Hepatocyte (in vitro differentiated cells): Measurements from ENCODE around the gene FBLN2. TPM values are rescaled to one million over a fixed set of nuclear protein-coding genes. Genes with fewer than 3 reads are reported as not detected.

Experiments used
- DNase-seq: peaks from one replicate; pipeline ENCODE4 v3.0.0-alpha.2; 2016; ENCODE audit warnings: low spot score
- H2AFZ ChIP-seq: fragments of 200-600 bp; sonication (generic); 2 replicates; pipeline ENCODE4 v1.6.0; 2016; ENCODE audit warnings: antibody characterized with exemption, mild to moderate bottlenecking
- H3K27ac ChIP-seq: fragments of 200-600 bp; sonication (generic); 2 replicates; pipeline ENCODE4 v1.5.1; 2016; ENCODE audit warnings: mild to moderate bottlenecking
- H3K27me3 ChIP-seq: fragments of 200-600 bp; sonication (generic); 2 replicates; pipeline ENCODE4 v1.6.1; 2016
- H3K36me3 ChIP-seq: fragments of 200-600 bp; sonication (generic); replicated peaks from 2 replicates; pipeline ENCODE4 v1.5.1; 2016; ENCODE audit warnings: low read depth; ENCODE audit not compliant: insufficient read depth
- H3K4me1 ChIP-seq: fragments of 200-600 bp; sonication (generic); 2 replicates; pipeline ENCODE4 v1.5.1; 2016; ENCODE audit warnings: mild to moderate bottlenecking, moderate library complexity; ENCODE audit not compliant: insufficient read depth
- H3K4me2 ChIP-seq: fragments of 200-600 bp; sonication (generic); 2 replicates; pipeline ENCODE4 v1.6.0; 2016
- H3K4me3 ChIP-seq: fragments of 200-600 bp; sonication (generic); 2 replicates; pipeline ENCODE4 v1.5.1; 2016; ENCODE audit warnings: mild to moderate bottlenecking
- H3K79me2 ChIP-seq: fragments of 200-600 bp; sonication (generic); 2 replicates; pipeline ENCODE4 v1.6.0; 2017; ENCODE audit warnings: mild to moderate bottlenecking
- H3K9me2 ChIP-seq: fragments of 200-600 bp; sonication (generic); replicated peaks from 2 replicates; pipeline ENCODE4 v1.6.0; 2017; ENCODE audit warnings: mild to moderate bottlenecking; ENCODE audit not compliant: insufficient read depth
- H3K9me3 ChIP-seq: fragments of 200-600 bp; sonication (generic); 2 replicates; pipeline ENCODE4 v1.5.1; 2016; ENCODE audit warnings: low read depth, mild to moderate bottlenecking
- H4K20me1 ChIP-seq: fragments of 200-600 bp; sonication (generic); 2 replicates; pipeline ENCODE4 v1.6.0; 2016; ENCODE audit warnings: mild to moderate bottlenecking; ENCODE audit not compliant: insufficient read depth, poor library complexity, severe bottlenecking
- CTCF ChIP-seq: fragments of 200-600 bp; sonication (generic); IDR thresholded peaks from 2 replicates; pipeline ENCODE4 v1.5.1; 2016; ENCODE audit warnings: antibody characterized with exemption, mild to moderate bottlenecking; ENCODE audit not compliant: poor library complexity
- EZH2 ChIP-seq: fragments of 200-600 bp; sonication (generic); IDR thresholded peaks from 2 replicates; pipeline ENCODE4 v1.6.1; 2016; ENCODE audit warnings: antibody characterized with exemption, mild to moderate bottlenecking, borderline replicate concordance
- EZH2phosphoT487 ChIP-seq: fragments of 200-600 bp; sonication (generic); IDR thresholded peaks from one replicate; pipeline ENCODE4 v1.6.1; 2018; ENCODE audit warnings: antibody characterized with exemption, mild to moderate bottlenecking, low read depth, moderate library complexity; ENCODE audit not compliant: unreplicated experiment, severe bottlenecking
- WGBS: methylation state at CpG from one replicate; pipeline ENCODE4 v1.1.6; 2016; ENCODE audit warnings: low lambda C conversion rate; ENCODE audit errors: missing lambda C conversion rate; 5-methylcytosine and 5-hydroxymethylcytosine counted together
- polyA plus RNA-seq: library from polyadenylated mRNA; unstranded; fragments of >200 nt; fragmentation: Nextera tagmentation; extraction: Ambion mirVana; gene quantifications from 2 replicates; pipeline ENCODE4 v1.2.1, GENCODE V29; 2016
- total RNA-seq: library from RNA; depleted of rRNA; stranded (reverse); fragments of >200 nt; gene quantifications from 2 replicates; pipeline ENCODE4 v1.2.3, GENCODE V29; 2014

Gene FBLN2
- total and polyA plus RNA-seq, 2 experiments from 2014 or later: 75.8 to 76.2 TPM

- Histone ChIP-seq H3K4me1 (no peaks in the 10 kb centered on the region), H3K27me3 (no peaks in the 10 kb centered on the region), H2AFZ (no peak overlapping the region), H3K36me3 (no peaks in the 10 kb centered on the region), H3K9me2 (no peaks in the 10 kb centered on the region), H3K4me2 (no peak overlapping the region), H3K27ac (no peak overlapping the region), H3K9me3 (no peaks in the 10 kb centered on the region), H4K20me1 (no peaks in the 10 kb centered on the region), H3K4me3 (no peak overlapping the region), H3K79me2 (peaks cover 5% of the 10 kb centered on the region)
- no peak for TF ChIP-seq EZH2
- no peak for TF ChIP-seq EZH2phosphoT487
- TF ChIP-seq CTCF: no peak
- no peak for DNase-seq
- WGBS: 79% methylated on average over 5 of the region's 5 CpGs
These were observed 15.0 kb downstream of the FBLN2 start for GRCh38 chr3:13563911-13564310.

GRCh38 chr3:13564751-13565560, 16.0 kb downstream of the FBLN2 start:
- Histone ChIP-seq H3K27ac (no peak overlapping the region), H3K9me3 (no peaks in the 10 kb centered on the region), H3K36me3 (no peaks in the 10 kb centered on the region), H3K4me3 (no peak overlapping the region), H3K4me1 (no peaks in the 10 kb centered on the region), H4K20me1 (no peaks in the 10 kb centered on the region), H2AFZ (no peak overlapping the region), H3K27me3 (no peaks in the 10 kb centered on the region), H3K79me2 (peaks cover 5% of the 10 kb centered on the region), H3K4me2 (no peak overlapping the region), H3K9me2 (no peaks in the 10 kb centered on the region)
- no peak for TF ChIP-seq EZH2phosphoT487
- TF ChIP-seq EZH2: no peak
- no peak for TF ChIP-seq CTCF
- DNase-seq: no peak
- 84% methylated on average over 14 of the region's 14 CpGs for WGBS

- Histone ChIP-seq H4K20me1 (no peaks in the 10 kb centered on the region), H3K9me3 (no peaks in the 10 kb centered on the region), H3K4me1 (no peaks in the 10 kb centered on the region), H3K9me2 (no peaks in the 10 kb centered on the region), H3K4me2 (no peak overlapping the region), H3K79me2 (peaks cover 5% of the 10 kb centered on the region), H3K27ac (no peak overlapping the region), H3K4me3 (no peak overlapping the region), H2AFZ (no peak overlapping the region), H3K36me3 (no peaks in the 10 kb centered on the region), H3K27me3 (no peaks in the 10 kb centered on the region)
- DNase-seq: no peak
- TF ChIP-seq EZH2phosphoT487 (no peak), CTCF (no peak), EZH2 (no peak)
- 75% methylated on average over 17 of the region's 17 CpGs for WGBS
These were observed 16.9 kb downstream of the FBLN2 start for GRCh38 chr3:13565581-13566452.
